Activated T-helper 1 cell treated with Interleukin-2 at 50 U/mL for 16 hours (primary cell): ENCODE results near the gene ADCY4.
"Not testable (repeated sequence)": the region's sequence is repeated elsewhere in the genome, so short reads cannot be mapped to it uniquely, and the experiment has no call there.

ENCODE experiments used
- DNase-seq: peaks from one replicate; pipeline ENCODE4 v3.0.0-alpha.2; 2020; ENCODE audit warnings: low read depth

ADCY4 gene

GRCh38 chr14:24338843-24339242 lies 4.0 kb upstream of the ADCY4 start:
- DNase-seq = no peak

DNA sequence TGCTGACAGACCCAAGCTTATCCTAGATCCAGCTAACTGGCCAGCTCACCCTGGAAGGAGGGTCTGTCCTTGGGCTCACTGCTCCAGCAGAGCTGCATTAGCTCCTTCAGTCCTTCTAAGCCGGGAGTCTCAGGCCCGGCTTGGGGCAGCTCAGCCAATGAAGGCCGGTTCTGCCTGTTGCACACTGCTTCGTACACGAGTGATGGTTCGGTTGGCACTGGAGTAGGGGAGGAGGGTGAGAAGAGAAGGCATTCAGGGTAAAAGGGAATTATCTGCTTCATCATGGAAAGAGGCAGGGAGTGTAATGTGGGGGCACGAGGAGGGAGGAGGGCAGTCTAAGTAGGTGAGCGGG lies 2.9 kb upstream of the ADCY4 start:
- DNase-seq = no peak

GRCh38 chr14:24337144-24337823 lies 2.4 kb upstream of the ADCY4 start:
- no peak for DNase-seq

- DNase-seq = no peak
Measured at GRCh38 chr14:24335461-24336171, 745 bp upstream of the ADCY4 start.

GRCh38 chr14:24332268-24332993 lies 2.4 kb downstream of the ADCY4 start:
- DNase-seq = peak; percentile 72

GRCh38 chr14:24331731-24332267 lies 3.1 kb downstream of the ADCY4 start:
- no peak for DNase-seq

- no peak for DNase-seq
Measured at GRCh38 chr14:24330973-24331674, 3.7 kb downstream of the ADCY4 start.

DNA sequence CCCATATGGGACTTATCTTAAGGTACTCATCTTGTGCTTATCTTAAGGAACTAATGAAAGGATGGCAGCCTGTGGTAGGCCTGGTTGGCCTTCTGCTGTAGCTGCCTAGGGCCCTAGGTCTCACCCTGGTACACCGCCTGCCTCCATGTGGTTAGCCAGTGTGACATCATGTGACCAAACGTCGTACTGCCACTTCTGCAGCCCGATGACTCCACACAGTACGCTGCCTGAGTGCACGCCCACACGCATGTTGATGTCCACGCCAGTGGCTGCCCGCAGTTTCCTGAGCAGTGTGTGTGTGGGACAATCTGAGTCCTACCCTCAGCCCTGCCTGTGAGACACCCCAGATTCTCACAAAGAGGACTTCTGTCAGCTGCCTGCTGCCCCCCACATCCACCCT lies 5.1 kb downstream of the ADCY4 start:
- DNase-seq = peak; percentile 28

- DNase-seq = no peak
Measured at GRCh38 chr14:24329073-24329663, 5.7 kb downstream of the ADCY4 start.

- DNase-seq = not testable (repeated sequence)
Measured at GRCh38 chr14:24327914-24328313, 7.0 kb downstream of the ADCY4 start.

- no peak for DNase-seq
Measured at GRCh38 chr14:24327303-24327702, 7.6 kb downstream of the ADCY4 start.

DNA sequence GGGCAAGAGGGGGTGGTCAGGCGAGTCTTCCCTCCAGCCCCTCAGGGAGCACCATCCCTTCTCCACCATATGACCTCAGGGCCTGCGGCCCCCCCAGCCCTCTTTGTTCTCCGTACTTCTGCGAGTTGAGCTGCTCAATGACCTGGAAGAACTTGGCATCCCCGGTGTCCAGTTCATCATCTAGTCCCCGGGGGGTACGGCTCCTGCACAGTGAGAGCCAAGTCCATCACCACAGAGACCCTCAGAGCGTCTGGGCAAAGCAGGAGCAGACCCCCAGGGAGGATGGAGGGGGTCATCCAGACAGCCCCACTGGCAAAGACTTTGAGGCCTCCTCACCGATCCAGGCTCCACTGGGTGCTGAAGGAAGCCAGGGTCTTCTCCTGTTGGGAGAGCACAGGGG lies 8.9 kb downstream of the ADCY4 start:
- no peak for DNase-seq

DNA sequence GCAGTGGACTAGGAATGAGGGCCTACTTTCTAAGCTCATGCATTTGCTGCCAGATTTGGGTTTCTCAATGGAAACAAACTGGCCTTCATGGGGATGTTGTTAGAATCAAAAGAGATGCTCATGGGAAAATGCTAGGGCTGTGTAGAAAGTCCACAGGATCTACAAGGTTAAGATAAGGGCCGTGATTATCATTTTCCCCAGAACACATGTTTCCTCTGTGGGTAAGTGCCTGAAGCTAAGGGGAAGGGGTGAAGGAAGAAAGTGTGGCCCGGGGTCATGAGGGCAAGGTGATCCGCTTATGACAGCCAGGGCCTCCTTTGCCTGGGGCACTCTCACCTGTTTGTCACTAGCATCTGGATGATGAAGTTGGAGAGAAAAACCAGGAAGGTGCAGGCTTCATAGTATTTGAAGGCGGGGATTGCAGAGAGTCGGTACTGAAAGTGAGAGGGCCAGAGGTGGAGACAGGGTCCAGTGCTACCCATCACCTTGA lies 9.8 kb downstream of the ADCY4 start:
- DNase-seq = no peak

- DNase-seq = no peak
Measured at GRCh38 chr14:24324024-24324423, 10.8 kb downstream of the ADCY4 start.

GRCh38 chr14:24323341-24323740 lies 11.5 kb downstream of the ADCY4 start:
- DNase-seq = no peak

DNA sequence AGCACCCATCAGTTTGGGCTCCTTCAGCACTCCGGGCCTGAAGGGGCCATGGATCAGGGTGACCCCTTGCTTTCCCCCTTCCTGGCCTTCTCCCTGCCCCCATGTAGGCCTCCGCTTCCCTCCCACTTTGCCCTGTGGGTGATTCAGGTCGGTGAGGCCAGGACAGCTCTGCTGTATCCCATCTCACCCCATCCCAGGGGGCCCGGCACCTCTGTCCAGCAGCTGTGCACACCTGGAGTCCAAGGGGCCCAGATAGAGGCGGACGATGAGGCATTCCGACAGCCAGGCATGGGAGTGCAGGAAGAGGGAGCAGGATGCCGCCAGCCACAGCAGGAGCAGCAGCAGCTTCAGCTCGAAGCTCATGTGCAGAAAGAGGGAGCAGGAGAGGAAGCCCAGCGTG lies 12.2 kb downstream of the ADCY4 start:
- no peak for DNase-seq

- DNase-seq = no peak
Measured at GRCh38 chr14:24321212-24321975, 13.5 kb downstream of the ADCY4 start.

GRCh38 chr14:24317141-24317928 lies 17.5 kb downstream of the ADCY4 start:
- DNase-seq = no peak

- DNase-seq = no peak
Measured at GRCh38 chr14:24316597-24316950, 18.3 kb downstream of the ADCY4 start.
